ENCODE measurements around the gene TRPC4AP. TPM values are rescaled to one million over a fixed set of nuclear protein-coding genes. Genes with fewer than 3 reads are reported as not detected.

TRPC4AP gene
- total RNA-seq, 1 experiment from 2014 or later, result 48.6 TPM

GRCh38 chr20:35007891-35008290 is 84.7 kb downstream of the TRPC4AP start:
- Histone ChIP-seq H3K9me3 (ENCODE audit: control insufficient read depth in 1 of 2, insufficient read depth in 1 of 2, low read depth in 1 of 2, low read length in 2 of 2) (no peaks in the 10 kb centered on the region), H3K79me2 (ENCODE audit: insufficient read depth, low read length) (no peaks in the 10 kb centered on the region), H3K4me3 (replicated peaks in 1 of 2; ENCODE audit: low read depth in 1 of 2, low read length in 2 of 2) (no peak overlapping the region), H2AFZ (ENCODE audit: low read depth, low read length, poor library complexity, severe bottlenecking) (no peak overlapping the region), H3K9ac (ENCODE audit: low read length) (no peak overlapping the region), H3K27me3 (ENCODE audit: insufficient read depth, low read length) (no peaks in the 10 kb centered on the region), H3K27ac (ENCODE audit: low read depth, low read length) (no peak overlapping the region), H3K4me1 (ENCODE audit: control insufficient read depth in 1 of 2, insufficient read depth in 2 of 2, low read length in 2 of 2) (no peaks in the 10 kb centered on the region), H3K9me2 (ENCODE audit: insufficient read depth) (no peaks in the 10 kb centered on the region), H3K36me3 (ENCODE audit: control insufficient read depth in 1 of 2, insufficient read depth in 2 of 2, low read length in 2 of 2) (peaks cover 37 to 50% of the 10 kb centered on the region in 2 experiments), H3K4me2 (ENCODE audit: low read length) (no peak overlapping the region), H4K20me1 (ENCODE audit: insufficient read depth) (no peaks in the 10 kb centered on the region)
- intact Hi-C loops (cut with micrococcal nuclease), result no loop called here
- POLR2A ChIA-PET, result no interaction called here
- RAD21 ChIA-PET (ENCODE audit: low non-redundant PET in 1 of 2, low total read pairs in 2 of 2, uncharacterized antibody in 2 of 2, unreplicated experiment in 2 of 2), result no interaction called here
- TF ChIP-seq YY1 (IDR thresholded peaks at IDR 0.05; ENCODE audit: extremely low read depth, insufficient replicate concordance, low read depth, low read length) (no peak), SP1 (IDR thresholded peaks at IDR 0.05; ENCODE audit: low read depth) (no peak)
- TF ChIP-seq, protein P1, sequence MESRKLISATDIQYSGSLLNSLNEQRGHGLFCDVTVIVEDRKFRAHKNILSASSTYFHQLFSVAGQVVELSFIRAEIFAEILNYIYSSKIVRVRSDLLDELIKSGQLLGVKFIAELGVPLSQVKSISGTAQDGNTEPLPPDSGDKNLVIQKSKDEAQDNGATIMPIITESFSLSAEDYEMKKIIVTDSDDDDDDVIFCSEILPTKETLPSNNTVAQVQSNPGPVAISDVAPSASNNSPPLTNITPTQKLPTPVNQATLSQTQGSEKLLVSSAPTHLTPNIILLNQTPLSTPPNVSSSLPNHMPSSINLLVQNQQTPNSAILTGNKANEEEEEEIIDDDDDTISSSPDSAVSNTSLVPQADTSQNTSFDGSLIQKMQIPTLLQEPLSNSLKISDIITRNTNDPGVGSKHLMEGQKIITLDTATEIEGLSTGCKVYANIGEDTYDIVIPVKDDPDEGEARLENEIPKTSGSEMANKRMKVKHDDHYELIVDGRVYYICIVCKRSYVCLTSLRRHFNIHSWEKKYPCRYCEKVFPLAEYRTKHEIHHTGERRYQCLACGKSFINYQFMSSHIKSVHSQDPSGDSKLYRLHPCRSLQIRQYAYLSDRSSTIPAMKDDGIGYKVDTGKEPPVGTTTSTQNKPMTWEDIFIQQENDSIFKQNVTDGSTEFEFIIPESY (IDR thresholded peaks at IDR 0.05; ENCODE audit: extremely low read depth, insufficient replicate concordance, low read length), result no peak
- CTCF ChIA-PET, result no interaction called here
- no peak for ATAC-seq
- DNase-seq (ENCODE audit: low read depth, low spot score), result no peak
- no TSS peak for BruUV-seq (replicated peaks)

GRCh38 chr20:35007413-35007812 is 85.2 kb downstream of the TRPC4AP start:
- H3K9ac ChIP-seq (ENCODE audit: low read length), result no peak overlapping the region
- ChIA-PET POLR2A (no interaction called here), CTCF (no interaction called here), RAD21 (ENCODE audit: low non-redundant PET in 1 of 2, low total read pairs in 2 of 2, uncharacterized antibody in 2 of 2, unreplicated experiment in 2 of 2) (no interaction called here)
- no peak overlapping the region for H3K4me2 ChIP-seq (ENCODE audit: low read length)
- H2AFZ ChIP-seq (ENCODE audit: low read depth, low read length, poor library complexity, severe bottlenecking), result no peak overlapping the region
- no peaks in the 10 kb centered on the region for H4K20me1 ChIP-seq (ENCODE audit: insufficient read depth)
- H3K4me3 ChIP-seq (replicated peaks in 1 of 2; ENCODE audit: low read depth in 1 of 2, low read length in 2 of 2), result no peak overlapping the region
- no peaks in the 10 kb centered on the region for H3K4me1 ChIP-seq (ENCODE audit: control insufficient read depth in 1 of 2, insufficient read depth in 2 of 2, low read length in 2 of 2)
- H3K79me2 ChIP-seq (ENCODE audit: insufficient read depth, low read length), result no peaks in the 10 kb centered on the region
- ATAC-seq, result no peak
- no peak overlapping the region for H3K27ac ChIP-seq (ENCODE audit: low read depth, low read length)
- intact Hi-C loops (cut with micrococcal nuclease), result no loop called here
- TF ChIP-seq ZFX (IDR thresholded peaks at IDR 0.05), result no peak
- TF ChIP-seq, protein P2, sequence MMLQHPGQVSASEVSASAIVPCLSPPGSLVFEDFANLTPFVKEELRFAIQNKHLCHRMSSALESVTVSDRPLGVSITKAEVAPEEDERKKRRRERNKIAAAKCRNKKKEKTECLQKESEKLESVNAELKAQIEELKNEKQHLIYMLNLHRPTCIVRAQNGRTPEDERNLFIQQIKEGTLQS (IDR thresholded peaks at IDR 0.05), result no peak
- no peak for TF ChIP-seq CEBPB (IDR thresholded peaks at IDR 0.05; ENCODE audit: low read depth)
- TF ChIP-seq TCF7L2 (IDR thresholded peaks at IDR 0.05; ENCODE audit: borderline replicate concordance, extremely low read depth, insufficient read depth, insufficient read length), result no peak
- no peak for TF ChIP-seq JUND (IDR thresholded peaks at IDR 0.05)
- no peak for TF ChIP-seq ELF1 (IDR thresholded peaks at IDR 0.05; ENCODE audit: borderline replicate concordance, low read depth)
- no peak for TF ChIP-seq POLR2A (IDR thresholded peaks at IDR 0.05; ENCODE audit: borderline replicate concordance, extremely low read depth, insufficient read depth, insufficient read length)
- no peak for TF ChIP-seq EZH2phosphoT487 (IDR thresholded peaks at IDR 0.05; ENCODE audit: borderline replicate concordance)
- no peak for TF ChIP-seq MAX (IDR thresholded peaks at IDR 0.05)
- peaks cover 33 to 48% of the 10 kb centered on the region in 2 experiments for H3K36me3 ChIP-seq (ENCODE audit: control insufficient read depth in 1 of 2, insufficient read depth in 2 of 2, low read length in 2 of 2)
- H3K9me2 ChIP-seq (ENCODE audit: insufficient read depth), result no peaks in the 10 kb centered on the region
- BruUV-seq (replicated peaks), result no TSS peak
- no peaks in the 10 kb centered on the region for H3K27me3 ChIP-seq (ENCODE audit: insufficient read depth, low read length)
- H3K9me3 ChIP-seq (ENCODE audit: control insufficient read depth in 1 of 2, insufficient read depth in 1 of 2, low read depth in 1 of 2, low read length in 2 of 2), result no peaks in the 10 kb centered on the region
- DNase-seq (ENCODE audit: low read depth, low spot score), result no peak
